Measurements from ENCODE around the gene SMNDC1. TPM values are rescaled to one million over a fixed set of nuclear protein-coding genes. Genes with fewer than 3 reads are reported as not detected.

SMNDC1 gene
- total and polyA plus RNA-seq, 8 donors = 24.2 to 52.6 (median 45.4) TPM

DNA sequence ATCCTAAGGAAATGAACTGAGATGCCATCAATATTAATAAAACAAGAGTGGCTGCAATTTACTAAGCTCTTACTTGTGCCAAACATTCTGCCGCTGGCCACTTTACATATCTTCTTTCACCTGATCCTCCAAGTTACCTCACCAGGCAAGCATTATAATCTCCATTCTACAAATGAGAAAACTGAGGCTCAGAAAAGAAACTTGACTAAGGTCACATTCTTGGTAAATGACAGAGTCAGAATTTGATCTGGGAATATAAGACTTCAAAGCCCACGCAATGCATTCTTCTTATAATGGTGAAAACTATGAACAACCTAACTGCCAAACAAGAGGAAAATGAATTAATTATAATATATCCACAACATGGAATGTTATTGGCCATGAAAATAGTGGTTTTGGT, 46.1 kb upstream of the SMNDC1 start:
- no peaks in the 10 kb centered on the region for H3K9me3 ChIP-seq
- DNase-seq (no peak), ATAC-seq (no peak)
- no peaks in the 10 kb centered on the region for H3K36me3 ChIP-seq
- no peak overlapping the region for H3K4me3 ChIP-seq
- no peaks in the 10 kb centered on the region for H3K27me3 ChIP-seq
- no peak overlapping the region for H3K27ac ChIP-seq
- H3K4me1 ChIP-seq = peaks cover 0 to 17% of the 10 kb centered on the region in 2 donors
- intact Hi-C loops (cut with DNase I) = loop anchor here in 1 of 2 donors (5.0 kb wide), 1 partner anchor 196 kb away; no protein-coding TSS in a partner anchor
- TF ChIP-seq, protein P1, sequence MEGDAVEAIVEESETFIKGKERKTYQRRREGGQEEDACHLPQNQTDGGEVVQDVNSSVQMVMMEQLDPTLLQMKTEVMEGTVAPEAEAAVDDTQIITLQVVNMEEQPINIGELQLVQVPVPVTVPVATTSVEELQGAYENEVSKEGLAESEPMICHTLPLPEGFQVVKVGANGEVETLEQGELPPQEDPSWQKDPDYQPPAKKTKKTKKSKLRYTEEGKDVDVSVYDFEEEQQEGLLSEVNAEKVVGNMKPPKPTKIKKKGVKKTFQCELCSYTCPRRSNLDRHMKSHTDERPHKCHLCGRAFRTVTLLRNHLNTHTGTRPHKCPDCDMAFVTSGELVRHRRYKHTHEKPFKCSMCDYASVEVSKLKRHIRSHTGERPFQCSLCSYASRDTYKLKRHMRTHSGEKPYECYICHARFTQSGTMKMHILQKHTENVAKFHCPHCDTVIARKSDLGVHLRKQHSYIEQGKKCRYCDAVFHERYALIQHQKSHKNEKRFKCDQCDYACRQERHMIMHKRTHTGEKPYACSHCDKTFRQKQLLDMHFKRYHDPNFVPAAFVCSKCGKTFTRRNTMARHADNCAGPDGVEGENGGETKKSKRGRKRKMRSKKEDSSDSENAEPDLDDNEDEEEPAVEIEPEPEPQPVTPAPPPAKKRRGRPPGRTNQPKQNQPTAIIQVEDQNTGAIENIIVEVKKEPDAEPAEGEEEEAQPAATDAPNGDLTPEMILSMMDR (IDR thresholded peaks at IDR 0.05) = no peak

DNA sequence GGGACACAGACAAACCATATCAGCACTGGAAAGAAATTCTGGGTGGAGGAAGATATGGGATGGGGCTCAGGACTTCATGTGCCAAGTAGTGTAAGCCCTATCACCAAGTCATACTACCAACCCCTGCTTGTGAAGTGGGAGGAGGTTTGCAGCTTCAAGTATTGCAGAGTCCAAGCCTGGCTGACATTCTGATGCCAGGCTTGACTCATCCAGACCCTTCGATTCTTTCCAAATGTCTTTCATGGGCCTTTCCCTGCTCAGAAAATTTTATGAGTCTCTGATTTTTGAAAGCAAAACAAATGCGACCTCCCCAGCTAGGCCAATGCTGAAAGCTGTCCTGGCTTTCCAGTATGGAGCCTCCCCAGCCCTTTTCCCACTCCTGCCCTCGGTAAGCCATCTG, 45.1 kb upstream of the SMNDC1 start:
- TF ChIP-seq, protein P1 (IDR thresholded peaks at IDR 0.05) = no peak
- H3K27me3 ChIP-seq = no peaks in the 10 kb centered on the region
- intact Hi-C loops (cut with DNase I) = loop anchor here in 1 of 2 donors (5.0 kb wide), 1 partner anchor 197 kb away; no protein-coding TSS in a partner anchor

DNA sequence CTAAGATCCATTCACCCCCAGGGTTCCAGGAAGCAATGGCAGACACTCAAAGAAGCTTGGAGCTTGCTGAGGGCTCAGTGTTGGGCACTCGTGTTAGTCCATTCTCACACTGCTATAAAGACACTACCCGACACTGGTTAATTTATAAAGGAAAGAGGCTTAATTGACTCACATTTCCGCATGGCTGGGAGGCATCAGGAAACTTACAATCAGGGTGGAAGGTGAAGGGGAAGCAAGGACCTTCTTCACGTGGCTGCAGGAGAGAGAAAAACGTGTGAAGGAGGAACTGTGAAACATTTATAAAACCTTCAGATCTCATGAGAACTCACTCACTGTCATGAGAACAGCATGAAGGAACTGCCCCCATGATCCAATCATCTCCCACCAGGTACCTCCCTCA, 44.7 kb upstream of the SMNDC1 start:
- Histone ChIP-seq H3K27me3 (no peaks in the 10 kb centered on the region), H3K27ac (no peak overlapping the region), H3K36me3 (no peaks in the 10 kb centered on the region), H3K4me3 (no peak overlapping the region), H3K9me3 (no peaks in the 10 kb centered on the region), H3K4me1 (peaks cover 0 to 14% of the 10 kb centered on the region in 2 donors)
- ATAC-seq (no peak), DNase-seq (no peak)
- TF ChIP-seq, protein P1 (IDR thresholded peaks at IDR 0.05) = no peak
- intact Hi-C loops (cut with DNase I) = no loop called here

More for the DNA sequence above, 45.1 kb upstream of the SMNDC1 start:
- Histone ChIP-seq H3K4me1 (peaks cover 0 to 17% of the 10 kb centered on the region in 2 donors), H3K9me3 (no peaks in the 10 kb centered on the region), H3K27ac (no peak overlapping the region), H3K4me3 (no peak overlapping the region), H3K36me3 (no peaks in the 10 kb centered on the region)
- DNase-seq (no peak), ATAC-seq (no peak)

DNA sequence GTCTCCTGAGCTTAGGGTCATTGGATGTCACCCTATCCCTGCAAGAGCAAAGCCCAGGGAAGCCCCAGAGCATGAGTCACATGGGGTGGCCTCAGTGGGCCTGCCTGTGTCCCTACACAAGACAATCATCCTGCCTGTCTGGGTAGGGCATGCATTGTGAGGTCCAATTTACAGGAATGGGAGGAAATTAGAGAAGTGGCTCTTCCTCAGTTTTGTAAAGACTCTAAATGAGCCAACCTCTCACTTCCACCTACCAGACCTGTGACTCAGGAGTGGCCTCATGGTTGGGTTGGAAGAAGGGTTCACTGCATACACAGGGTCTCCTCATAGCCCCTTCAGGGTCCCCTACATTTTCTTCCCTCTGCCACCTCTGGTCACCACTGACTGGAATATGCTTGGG, 43.6 kb upstream of the SMNDC1 start:
- Histone ChIP-seq H3K9me3 (no peaks in the 10 kb centered on the region), H3K27ac (no peak overlapping the region), H3K4me3 (no peak overlapping the region), H3K27me3 (no peaks in the 10 kb centered on the region), H3K4me1 (peaks cover 0 to 5% of the 10 kb centered on the region in 2 donors), H3K36me3 (no peaks in the 10 kb centered on the region)
- TF ChIP-seq, protein P1 (IDR thresholded peaks at IDR 0.05) = no peak
- no peak for DNase-seq
- no peak for ATAC-seq
- intact Hi-C loops (cut with DNase I) = no loop called here

DNA sequence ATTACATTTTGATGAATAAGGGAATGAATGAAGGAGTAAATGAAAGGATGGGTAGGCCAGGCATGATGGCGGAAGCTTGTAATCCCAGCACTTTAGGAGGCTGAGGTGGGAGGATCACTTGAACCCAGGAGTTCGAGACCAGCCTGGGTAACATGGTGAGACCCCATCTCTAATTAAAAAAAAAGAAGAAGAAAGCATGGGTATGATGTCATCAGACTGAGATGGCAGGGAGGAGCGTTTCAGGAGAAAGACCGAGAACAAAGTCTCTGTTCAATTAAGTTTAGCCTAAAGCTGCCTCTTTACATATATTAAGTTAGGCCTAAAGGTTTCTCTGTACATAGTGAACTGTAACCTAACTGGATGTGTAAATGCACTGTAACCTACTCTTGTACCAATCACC, 42.2 kb upstream of the SMNDC1 start:
- TF ChIP-seq, protein P1 (IDR thresholded peaks at IDR 0.05) = no peak
- Histone ChIP-seq H3K4me1 (no peaks in the 10 kb centered on the region), H3K36me3 (no peaks in the 10 kb centered on the region), H3K9me3 (no peaks in the 10 kb centered on the region), H3K27ac (no peak overlapping the region), H3K4me3 (no peak overlapping the region), H3K27me3 (no peaks in the 10 kb centered on the region)
- DNase-seq (no peak), ATAC-seq (no peak)
- intact Hi-C loops (cut with DNase I) = no loop called here
